Glomerular visceral epithelial cell (primary cell): Measurements from ENCODE around the gene STH.
"Not testable (repeated sequence)": the region's sequence is repeated elsewhere in the genome, so short reads cannot be mapped to it uniquely, and the experiment has no call there.

ENCODE experiments used
- DNase-seq: peaks from one replicate; pipeline ENCODE4 v3.0.0-alpha.2; 2016; ENCODE audit errors: extremely low spot score

STH gene

DNA sequence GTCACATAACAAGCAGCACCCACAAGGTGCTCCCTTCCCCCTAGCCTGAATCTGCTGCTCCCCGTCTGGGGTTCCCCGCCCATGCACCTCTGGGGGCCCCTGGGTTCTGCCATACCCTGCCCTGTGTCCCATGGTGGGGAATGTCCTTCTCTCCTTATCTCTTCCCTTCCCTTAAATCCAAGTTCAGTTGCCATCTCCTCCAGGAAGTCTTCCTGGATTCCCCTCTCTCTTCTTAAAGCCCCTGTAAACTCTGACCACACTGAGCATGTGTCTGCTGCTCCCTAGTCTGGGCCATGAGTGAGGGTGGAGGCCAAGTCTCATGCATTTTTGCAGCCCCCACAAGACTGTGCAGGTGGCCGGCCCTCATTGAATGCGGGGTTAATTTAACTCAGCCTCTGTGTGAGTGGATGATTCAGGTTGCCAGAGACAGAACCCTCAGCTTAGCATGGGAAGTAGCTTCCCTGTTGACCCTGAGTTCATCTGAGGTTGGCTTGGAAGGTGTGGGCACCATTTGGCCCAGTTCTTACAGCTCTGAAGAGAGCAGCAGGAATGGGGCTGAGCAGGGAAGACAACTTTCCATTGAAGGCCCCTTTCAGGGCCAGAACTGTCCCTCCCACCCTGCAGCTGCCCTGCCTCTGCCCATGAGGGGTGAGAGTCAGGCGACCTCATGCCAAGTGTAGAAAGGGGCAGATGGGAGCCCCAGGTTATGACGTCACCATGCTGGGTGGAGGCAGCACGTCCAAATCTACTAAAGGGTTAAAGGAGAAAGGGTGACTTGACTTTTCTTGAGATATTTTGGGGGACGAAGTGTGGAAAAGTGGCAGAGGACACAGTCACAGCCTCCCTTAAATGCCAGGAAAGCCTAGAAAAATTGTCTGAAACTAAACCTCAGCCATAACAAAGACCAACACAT, at the start of gene STH:
STH (plus strand) TSS at position 264 of the 913 bp plus-strand sequence; CDS start at position 294, 30 bp downstream.
- DNase-seq: no peak

DNA sequence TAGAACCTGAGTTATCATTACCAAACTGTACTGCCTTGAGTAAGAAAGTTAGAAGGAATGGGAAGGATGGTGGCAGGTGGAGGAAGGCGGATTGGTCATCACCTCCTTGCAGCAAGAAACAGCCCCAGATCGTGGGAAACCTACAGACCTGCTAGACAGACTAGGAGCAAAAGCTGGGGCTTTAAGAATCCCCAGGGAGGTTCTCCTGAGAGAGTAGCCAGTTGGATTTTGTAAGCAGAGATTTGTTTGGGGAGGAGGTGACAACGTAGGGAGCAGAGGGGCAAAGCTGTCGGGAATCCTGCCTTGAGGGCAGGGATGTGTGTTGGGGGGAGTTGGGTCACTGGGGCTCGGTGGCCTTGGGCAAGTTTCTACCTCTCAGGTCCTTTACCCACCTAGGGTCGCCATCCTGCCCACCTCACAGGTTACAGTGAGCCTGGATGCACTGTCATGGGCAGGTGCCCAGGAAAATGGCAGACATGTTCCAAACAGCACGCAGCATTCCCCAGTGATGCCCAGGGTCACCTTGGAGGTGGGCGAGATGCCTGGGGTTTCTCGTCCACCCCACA, 49.2 kb upstream of the STH start:
- no peak for DNase-seq

GRCh38 chr17:45950888-45951287, 48.2 kb upstream of the STH start:
- DNase-seq: no peak

DNA sequence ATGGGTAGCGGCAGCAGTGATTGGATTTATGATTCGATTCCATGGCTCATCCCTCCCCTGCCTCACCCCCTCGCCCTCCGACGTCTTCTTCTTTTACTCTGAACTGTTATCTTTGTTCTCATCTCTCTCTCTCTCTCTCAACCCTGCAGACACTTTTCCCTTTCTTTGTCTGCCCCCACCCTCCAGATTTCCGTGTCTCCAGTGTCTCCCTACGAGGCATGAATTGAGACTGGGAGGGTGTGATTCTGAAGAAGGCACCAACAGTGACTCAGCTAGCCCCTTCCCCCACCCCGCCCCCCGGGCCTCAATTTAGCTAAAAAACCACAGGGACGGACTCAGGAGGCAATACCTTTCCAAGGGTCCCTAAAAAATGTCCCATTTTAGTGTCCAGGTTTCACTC, 47.6 kb upstream of the STH start:
- DNase-seq: no peak

- DNase-seq: no peak
These were observed 47.1 kb upstream of the STH start for GRCh38 chr17:45951941-45952340.

DNA sequence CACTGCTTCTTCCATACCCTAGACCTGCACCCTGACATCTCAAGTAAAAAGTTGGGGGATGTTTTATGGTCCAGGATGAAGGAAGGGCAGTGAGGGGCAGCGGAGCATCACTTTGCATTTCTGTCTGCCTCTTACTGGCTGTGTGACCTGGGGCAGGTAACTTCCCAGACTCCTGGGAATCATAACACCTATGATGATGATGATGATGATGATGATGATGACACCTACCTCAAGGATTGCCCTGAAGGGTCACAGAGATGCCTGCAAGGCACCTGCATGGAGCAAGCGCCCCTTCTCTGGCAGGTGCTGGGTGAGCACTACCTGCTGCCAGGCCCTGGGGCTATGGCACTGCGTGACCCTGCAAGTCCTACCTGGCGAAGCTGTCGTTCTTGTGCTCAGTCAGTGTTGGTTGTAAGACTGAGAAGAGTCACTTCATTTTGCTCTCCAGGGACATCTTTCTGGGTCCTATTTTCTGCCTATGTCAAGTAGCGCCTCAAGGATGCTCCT, 46.2 kb upstream of the STH start:
- DNase-seq: no peak

DNA sequence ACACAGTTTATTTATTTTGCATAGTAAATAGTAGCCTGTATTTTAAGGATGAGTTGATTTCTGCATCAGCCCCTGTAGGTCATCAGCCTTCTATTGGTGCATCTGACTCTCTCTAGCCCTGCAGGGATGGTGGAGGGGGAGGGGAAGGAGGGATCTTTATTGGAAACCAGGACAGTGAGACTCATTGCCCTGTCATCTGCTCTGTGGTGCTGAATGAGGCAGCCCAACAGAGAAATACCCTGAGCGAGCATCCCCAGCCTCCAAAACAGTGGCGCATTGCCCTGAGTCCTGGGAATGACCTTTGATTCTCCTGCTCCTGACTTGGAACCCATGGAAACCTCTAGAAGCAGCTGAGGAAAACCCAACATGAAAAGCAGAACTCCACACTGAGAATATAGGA, 45.5 kb upstream of the STH start:
- DNase-seq: no peak

GRCh38 chr17:45954914-45955313, 44.1 kb upstream of the STH start:
- no peak for DNase-seq

- no peak for DNase-seq
These were observed 43.7 kb upstream of the STH start for GRCh38 chr17:45955326-45955725.

DNA sequence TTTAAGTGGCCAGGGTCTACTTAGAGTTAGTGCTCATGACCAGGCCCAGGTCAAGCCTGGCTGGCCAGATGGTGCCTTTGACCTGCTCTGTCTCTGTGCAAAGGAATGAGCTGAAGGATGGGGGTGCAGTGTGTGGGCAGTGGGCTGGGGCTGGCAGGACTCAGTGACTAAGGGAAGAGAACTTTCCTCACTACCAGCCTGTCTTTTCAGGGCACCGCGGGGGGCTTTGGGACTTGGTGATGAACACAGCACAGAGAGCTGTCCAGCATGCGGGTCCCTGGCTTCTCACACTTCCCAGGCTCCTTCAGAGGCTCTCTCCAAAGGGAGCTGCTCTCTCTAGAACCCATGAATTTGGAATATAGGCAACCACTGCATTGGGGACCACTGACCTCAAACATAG, 43.0 kb upstream of the STH start:
- DNase-seq: no peak

- DNase-seq: not testable (repeated sequence)
These were observed 42.3 kb upstream of the STH start for GRCh38 chr17:45956746-45957145.

GRCh38 chr17:45958307-45958706, 40.7 kb upstream of the STH start:
- DNase-seq: no peak

DNA sequence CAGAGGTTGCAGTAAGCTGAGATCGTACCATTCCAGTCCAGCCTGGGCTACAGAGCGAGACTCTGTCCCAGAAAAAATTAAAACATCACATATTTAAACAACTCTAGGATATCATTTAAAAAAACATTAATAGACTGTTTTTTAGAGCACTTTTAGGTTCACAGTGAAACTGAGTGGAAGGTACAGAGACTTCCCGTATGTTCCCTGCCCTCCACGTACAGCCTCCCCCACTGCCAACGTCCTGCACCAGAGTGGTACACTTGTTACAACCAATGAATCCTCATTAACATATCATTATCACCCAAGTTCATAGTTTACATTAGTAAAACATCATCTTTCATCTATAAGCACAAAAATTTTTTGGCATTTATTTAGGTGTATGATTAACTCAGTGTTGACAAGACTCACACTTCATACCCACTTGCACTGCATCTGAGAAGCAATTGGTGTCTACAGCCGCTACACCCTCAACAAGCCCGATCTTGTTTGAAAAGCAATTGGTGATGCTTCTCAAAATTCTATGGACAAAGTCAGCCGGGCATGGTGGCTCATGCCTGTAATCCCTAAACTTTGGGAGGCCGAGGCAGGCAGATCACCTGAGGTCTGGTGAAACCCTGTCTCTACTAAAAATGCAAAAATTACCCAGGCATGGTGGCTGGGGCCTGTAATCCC, 39.9 kb upstream of the STH start:
- DNase-seq: no peak

GRCh38 chr17:45960311-45960710, 38.7 kb upstream of the STH start:
- no peak for DNase-seq

GRCh38 chr17:45961206-45961605, 37.8 kb upstream of the STH start:
- DNase-seq: no peak

GRCh38 chr17:45962221-45962972, 36.7 kb upstream of the STH start:
- no peak for DNase-seq

DNA sequence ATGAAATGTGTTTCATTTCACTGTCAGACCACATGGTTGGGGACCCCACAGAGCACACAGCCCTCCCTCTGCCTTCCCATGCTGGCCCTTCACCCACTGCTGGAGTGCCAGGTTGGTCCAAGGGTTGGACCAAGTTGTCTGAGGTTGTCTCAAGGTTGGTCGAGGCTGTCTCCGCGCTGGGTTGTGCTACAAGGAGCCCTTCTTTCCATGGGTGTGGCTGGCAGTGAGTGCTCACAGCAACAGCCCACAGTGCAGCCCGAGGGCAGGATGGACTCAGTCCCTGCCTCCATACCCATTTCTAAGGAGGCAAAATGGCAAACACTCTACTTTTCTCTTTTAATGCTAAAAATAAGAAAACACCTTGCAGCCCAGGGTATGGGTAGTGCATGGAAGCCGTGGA, 35.8 kb upstream of the STH start:
- no peak for DNase-seq

- DNase-seq: no peak
These were observed 35.2 kb upstream of the STH start for GRCh38 chr17:45963889-45964288.

- DNase-seq: no peak
These were observed 34.4 kb upstream of the STH start for GRCh38 chr17:45964634-45965033.

- no peak for DNase-seq
These were observed 33.2 kb upstream of the STH start for GRCh38 chr17:45965812-45966211.

DNA sequence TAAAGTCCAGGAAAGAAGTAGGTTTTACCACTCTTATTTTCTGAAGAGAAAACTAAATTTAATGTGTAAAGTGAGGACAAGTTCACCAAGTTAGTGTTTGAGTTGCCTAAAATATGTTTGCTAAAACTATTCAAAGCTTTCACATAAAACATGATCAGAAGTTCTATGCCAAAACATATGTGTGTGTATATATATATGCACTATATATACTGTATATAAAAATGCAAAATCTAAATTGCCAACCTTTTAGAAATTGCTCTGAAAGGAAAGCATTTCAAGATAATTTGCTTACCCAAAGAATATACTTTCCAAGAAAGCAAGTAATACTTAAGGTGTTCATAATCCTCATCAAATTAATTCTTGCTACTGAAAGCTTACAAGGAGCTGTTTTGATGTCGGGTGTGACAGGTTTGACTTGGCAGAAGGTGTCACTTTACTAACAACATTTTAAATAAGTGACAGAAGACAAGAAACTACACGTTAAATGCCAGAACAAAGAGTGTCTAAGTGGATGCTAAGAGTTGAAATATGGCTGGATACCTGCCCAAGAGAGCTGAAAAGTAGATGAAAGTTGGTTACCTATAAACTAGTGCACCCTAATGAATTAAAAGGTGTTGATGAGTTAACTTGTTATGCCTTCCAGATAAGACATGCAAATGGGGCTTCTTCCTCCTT, 32.3 kb upstream of the STH start:
- no peak for DNase-seq
